Lower lobe of right lung (tissue), 2 donors: ENCODE data around the gene TRAPPC2. TPM values are rescaled to one million over a fixed set of nuclear protein-coding genes. Genes with fewer than 3 reads are reported as not detected.

Source experiments
- ATAC-seq, 2 donors: fragments of 200-7000 bp; cut with Tn5 transposase; one replicate each; pipeline ENCODE4 v1.9.1; 2020 to 2022; ENCODE audit warnings: mild to moderate bottlenecking in 2 of 2, moderate library complexity in 2 of 2
- DNase-seq: peaks from one replicate; pipeline ENCODE4 v3.0.0-alpha.2; 2020
- H3K27ac ChIP-seq: fragments of 200-600 bp; one replicate; pipeline ENCODE4 v1.8.0; 2022
- H3K27me3 ChIP-seq: fragments of 200-600 bp; one replicate; pipeline ENCODE4 v1.8.0; 2022; ENCODE audit warnings: low read depth
- H3K36me3 ChIP-seq: fragments of 200-600 bp; one replicate; pipeline ENCODE4 v1.8.0; 2022; ENCODE audit warnings: mild to moderate bottlenecking
- H3K4me1 ChIP-seq: fragments of 200-600 bp; one replicate; pipeline ENCODE4 v1.8.0; 2022
- H3K4me3 ChIP-seq: fragments of 200-600 bp; one replicate; pipeline ENCODE4 v1.8.0; 2022; ENCODE audit warnings: mild to moderate bottlenecking
- H3K9me3 ChIP-seq: fragments of 200-600 bp; one replicate; pipeline ENCODE4 v1.8.0; 2022
- CTCF ChIP-seq: fragments of 200-600 bp; IDR thresholded peaks from one replicate; pipeline ENCODE4 v1.8.0; 2022; ENCODE audit warnings: antibody characterized with exemption, mild to moderate bottlenecking
- intact Hi-C: fragments of 100-400 bp; cut with DNase I; formaldehyde crosslinking; loops from one replicate; pipeline ENCODE4 v1.11.0; 2022
- total RNA-seq: library from RNA; stranded (reverse); fragmentation: NEBNext Ultra II Directional; extraction: Animal tissue kit (Norgen Biotek cat#: 25700); gene quantifications from one replicate; pipeline ENCODE4 v1.2.1, GENCODE V29; 2021
- donor health status: DM: no; HTN: yes; CAD: no; lungs with severe emphysema.

Gene TRAPPC2
- total RNA-seq, 1 donor from 2014 or later: 15.8 TPM

GRCh38 chrX:13719192-13719856 lies 15.1 kb downstream of the TRAPPC2 start:
- DNase-seq (no peak), ATAC-seq (no peak)
- TF ChIP-seq CTCF: no peak
- H3K9me3 ChIP-seq: no peaks in the 10 kb centered on the region
- H3K4me3 ChIP-seq: no peak overlapping the region
- H3K36me3 ChIP-seq: peaks cover 5% of the 10 kb centered on the region
- H3K27ac ChIP-seq: no peak overlapping the region
- H3K27me3 ChIP-seq: no peaks in the 10 kb centered on the region
- intact Hi-C loops: no loop called here
- H3K4me1 ChIP-seq: no peaks in the 10 kb centered on the region

- no peak for TF ChIP-seq CTCF
- ATAC-seq (no peak), DNase-seq (no peak)
- H3K4me3 ChIP-seq: no peak overlapping the region
- no peak overlapping the region for H3K27ac ChIP-seq
- intact Hi-C loops: no loop called here
- no peaks in the 10 kb centered on the region for H3K27me3 ChIP-seq
- no peaks in the 10 kb centered on the region for H3K4me1 ChIP-seq
- peaks cover 6% of the 10 kb centered on the region for H3K36me3 ChIP-seq
- H3K9me3 ChIP-seq: no peaks in the 10 kb centered on the region
Observed at GRCh38 chrX:13717700-13718472, 16.5 kb downstream of the TRAPPC2 start.

GRCh38 chrX:13716905-13717304 lies 17.5 kb downstream of the TRAPPC2 start:
- no peak for TF ChIP-seq CTCF
- ATAC-seq: no peak
- Histone ChIP-seq H3K4me3 (no peak overlapping the region), H3K9me3 (no peaks in the 10 kb centered on the region), H3K27ac (no peak overlapping the region), H3K27me3 (no peaks in the 10 kb centered on the region), H3K4me1 (no peaks in the 10 kb centered on the region), H3K36me3 (peaks cover 16% of the 10 kb centered on the region)
- DNase-seq: no peak
- intact Hi-C loops: no loop called here

- H3K4me3 ChIP-seq: no peak overlapping the region
- no peak for ATAC-seq
- no peaks in the 10 kb centered on the region for H3K27me3 ChIP-seq
- H3K4me1 ChIP-seq: no peaks in the 10 kb centered on the region
- intact Hi-C loops: no loop called here
- no peak for DNase-seq
- TF ChIP-seq CTCF: no peak
- no peak overlapping the region for H3K27ac ChIP-seq
- no peaks in the 10 kb centered on the region for H3K9me3 ChIP-seq
- peaks cover 21% of the 10 kb centered on the region for H3K36me3 ChIP-seq
Observed at GRCh38 chrX:13716455-13716854, 18.0 kb downstream of the TRAPPC2 start.

- ATAC-seq: no peak
- Histone ChIP-seq H3K4me3 (no peak overlapping the region), H3K27me3 (no peaks in the 10 kb centered on the region), H3K36me3 (peaks cover 26% of the 10 kb centered on the region), H3K4me1 (no peaks in the 10 kb centered on the region), H3K9me3 (no peaks in the 10 kb centered on the region), H3K27ac (no peak overlapping the region)
- DNase-seq: no peak
- intact Hi-C loops: no loop called here
- no peak for TF ChIP-seq CTCF
Observed at GRCh38 chrX:13711141-13711540, 23.3 kb downstream of the TRAPPC2 start.
